DOHH2 (cell line): ENCODE data around the gene VAV1.

Source experiments
- CTCF ChIP-seq: fragments of 200-600 bp; sonication (generic); IDR thresholded peaks from one replicate; pipeline ENCODE4 v1.5.1; 2014; ENCODE audit warnings: antibody characterized with exemption, mild to moderate bottlenecking, low read depth, low read length; ENCODE audit not compliant: poor library complexity, severe bottlenecking
- EZH2phosphoT487 ChIP-seq: fragments of 200-600 bp; sonication (generic); IDR thresholded peaks from 2 replicates; pipeline ENCODE4 v1.6.1; 2017; ENCODE audit warnings: borderline replicate concordance, mild to moderate bottlenecking, antibody characterized with exemption, low read length, moderate library complexity, mixed read lengths

DNA sequence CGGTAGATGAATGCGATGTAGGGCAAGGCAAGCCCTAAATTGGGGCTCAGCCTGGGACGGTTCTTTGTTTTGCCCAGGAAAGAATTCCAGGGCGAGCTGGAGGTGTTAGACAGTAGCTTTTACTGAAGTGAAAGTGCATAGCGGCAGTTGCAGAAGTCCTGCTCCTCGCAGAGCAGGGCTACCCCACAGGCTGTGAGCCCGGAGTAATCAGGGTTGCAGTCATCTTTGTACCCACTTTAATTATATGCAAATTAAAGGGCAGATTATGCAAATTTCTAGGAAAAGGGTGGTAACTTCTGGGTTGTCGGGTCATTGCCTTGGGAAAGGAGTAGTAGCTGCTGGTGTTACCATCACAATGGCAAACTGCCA is 30.5 kb downstream of the VAV1 start:
- no peak for TF ChIP-seq CTCF
- no peak for TF ChIP-seq EZH2phosphoT487
